Measurements from ENCODE around the gene USH2A.

- TF ChIP-seq GLI2 (tag by site-specific recombination; IDR thresholded peaks at IDR 0.05; ENCODE audit: borderline replicate concordance, low read depth) (no peak), CTCF (tag by site-specific recombination; IDR thresholded peaks at IDR 0.05) (no peak), KLF16 (tag by site-specific recombination; IDR thresholded peaks at IDR 0.05) (no peak), ZNF501 (tag by site-specific recombination; IDR thresholded peaks at IDR 0.05) (no peak), PRDM10 (tag by site-specific recombination; IDR thresholded peaks at IDR 0.05) (no peak), OVOL3 (tag by site-specific recombination; IDR thresholded peaks at IDR 0.05) (no peak), ZNF354C (tag by site-specific recombination; IDR thresholded peaks at IDR 0.05; ENCODE audit: borderline replicate concordance, low read depth) (no peak), KLF9 (tag by site-specific recombination; IDR thresholded peaks at IDR 0.05; ENCODE audit: low read depth) (no peak), ZNF341 (tag by site-specific recombination; IDR thresholded peaks at IDR 0.05; ENCODE audit: low read depth) (no peak), ZNF660 (tag by site-specific recombination; IDR thresholded peaks at IDR 0.05) (no peak), ZBTB1 (tag by site-specific recombination; IDR thresholded peaks at IDR 0.05) (no peak), HOXA7 (CRISPR knock-in tag; IDR thresholded peaks at IDR 0.05; ENCODE audit: borderline replicate concordance) (no peak)
These were observed 34.7 kb downstream of the USH2A start for GRCh38 chr1:216388558-216388957.

Measured in HEK293 (cell line).